ENCODE data around the gene RNF217. TPM values are rescaled to one million over a fixed set of nuclear protein-coding genes. Genes with fewer than 3 reads are reported as not detected.
"Not testable (repeated sequence)": the region's sequence is repeated elsewhere in the genome, so short reads cannot be mapped to it uniquely, and the experiment has no call there.

Gene RNF217
- total RNA-seq: 10 to 100 TPM; 10.5 to 18.7 TPM

GRCh38 chr6:124961777-124962638, at the start of gene RNF217:
RNF217 (plus strand) TSS chr6:124962437; CDS start chr6:124962545, 108 bp downstream.
- H3K27me3 ChIP-seq: no peaks in the 10 kb centered on the region
- no peaks in the 10 kb centered on the region for H3K36me3 ChIP-seq (replicated peaks in 1 of 2; ENCODE audit: insufficient read depth in 1 of 2, low read depth in 2 of 2)
- peak; percentile 70 for ATAC-seq
- H3K27ac ChIP-seq: peak within 1 kb of the TSS; percentile 80 to 91 (median 86)
- peak; percentile 59 to 71 (median 62) for DNase-seq
- 0% methylated on average over 15 to 66 of the region's 101 CpGs for WGBS, 2 donors
- H3K4me1 ChIP-seq: peaks cover 26% of the 10 kb centered on the region
- H3K9me3 ChIP-seq: no peaks in the 10 kb centered on the region
- H3K4me3 ChIP-seq: peak within 1 kb of the TSS; percentile 87 to 93
- TF ChIP-seq, protein P1, sequence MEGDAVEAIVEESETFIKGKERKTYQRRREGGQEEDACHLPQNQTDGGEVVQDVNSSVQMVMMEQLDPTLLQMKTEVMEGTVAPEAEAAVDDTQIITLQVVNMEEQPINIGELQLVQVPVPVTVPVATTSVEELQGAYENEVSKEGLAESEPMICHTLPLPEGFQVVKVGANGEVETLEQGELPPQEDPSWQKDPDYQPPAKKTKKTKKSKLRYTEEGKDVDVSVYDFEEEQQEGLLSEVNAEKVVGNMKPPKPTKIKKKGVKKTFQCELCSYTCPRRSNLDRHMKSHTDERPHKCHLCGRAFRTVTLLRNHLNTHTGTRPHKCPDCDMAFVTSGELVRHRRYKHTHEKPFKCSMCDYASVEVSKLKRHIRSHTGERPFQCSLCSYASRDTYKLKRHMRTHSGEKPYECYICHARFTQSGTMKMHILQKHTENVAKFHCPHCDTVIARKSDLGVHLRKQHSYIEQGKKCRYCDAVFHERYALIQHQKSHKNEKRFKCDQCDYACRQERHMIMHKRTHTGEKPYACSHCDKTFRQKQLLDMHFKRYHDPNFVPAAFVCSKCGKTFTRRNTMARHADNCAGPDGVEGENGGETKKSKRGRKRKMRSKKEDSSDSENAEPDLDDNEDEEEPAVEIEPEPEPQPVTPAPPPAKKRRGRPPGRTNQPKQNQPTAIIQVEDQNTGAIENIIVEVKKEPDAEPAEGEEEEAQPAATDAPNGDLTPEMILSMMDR (IDR thresholded peaks at IDR 0.05): peak in 3 of 7 experiments; percentile 7 to 22 (median 12)
- peak; percentile 51 to 61 (median 57) for TF ChIP-seq POLR2A (IDR thresholded peaks at IDR 0.05)
- intact Hi-C loops (cut with DNase I): no loop called here

DNA sequence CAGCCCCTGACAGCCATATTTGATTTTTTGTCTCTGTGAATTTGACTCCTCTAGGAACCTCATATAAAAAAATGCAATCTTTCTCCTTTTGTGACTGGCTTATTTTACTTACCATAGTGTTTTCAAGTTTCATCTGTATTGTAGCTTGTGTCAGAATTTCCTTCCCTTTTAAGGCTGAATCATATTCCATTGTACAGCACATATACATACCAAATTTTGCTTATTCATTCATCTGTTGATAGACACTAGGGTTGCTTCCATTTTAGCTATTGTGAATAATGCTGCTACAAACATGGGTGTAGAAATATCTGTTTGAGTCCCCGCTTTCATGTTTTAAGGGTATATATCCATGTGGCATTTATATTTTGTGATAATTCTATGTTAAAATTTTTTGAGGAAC, 49.2 kb upstream of the RNF217 start:
- no peak overlapping the region for H3K27ac ChIP-seq
- no peaks in the 10 kb centered on the region for H3K36me3 ChIP-seq (replicated peaks in 1 of 2; ENCODE audit: insufficient read depth in 1 of 2, low read depth in 2 of 2)
- intact Hi-C loops (cut with DNase I): no loop called here
- H3K27me3 ChIP-seq: no peaks in the 10 kb centered on the region
- H3K9me3 ChIP-seq: no peaks in the 10 kb centered on the region
- TF ChIP-seq, protein P1 (IDR thresholded peaks at IDR 0.05): no peak
- no peak for TF ChIP-seq POLR2A (IDR thresholded peaks at IDR 0.05)
- DNase-seq: no peak
- 96 to 100% methylated on average over 1 of the region's 1 CpG for WGBS, 2 donors
- no peak overlapping the region for H3K4me3 ChIP-seq
- peaks cover 5% of the 10 kb centered on the region for H3K4me1 ChIP-seq
- no peak for ATAC-seq

GRCh38 chr6:124917769-124918168, 44.5 kb upstream of the RNF217 start:
- TF ChIP-seq, protein P1 (IDR thresholded peaks at IDR 0.05): no peak
- no peak for TF ChIP-seq POLR2A (IDR thresholded peaks at IDR 0.05)
- ATAC-seq (no peak), DNase-seq (no peak)
- H3K4me1 ChIP-seq: no peaks in the 10 kb centered on the region
- WGBS, 2 donors: 71 to 78% methylated on average over 1 of the region's 1 CpG
- intact Hi-C loops (cut with DNase I): no loop called here
- H3K36me3 ChIP-seq (replicated peaks in 1 of 2; ENCODE audit: insufficient read depth in 1 of 2, low read depth in 2 of 2): no peaks in the 10 kb centered on the region
- no peak overlapping the region for H3K27ac ChIP-seq
- H3K9me3 ChIP-seq: no peaks in the 10 kb centered on the region
- no peak overlapping the region for H3K4me3 ChIP-seq
- H3K27me3 ChIP-seq: no peaks in the 10 kb centered on the region

DNA sequence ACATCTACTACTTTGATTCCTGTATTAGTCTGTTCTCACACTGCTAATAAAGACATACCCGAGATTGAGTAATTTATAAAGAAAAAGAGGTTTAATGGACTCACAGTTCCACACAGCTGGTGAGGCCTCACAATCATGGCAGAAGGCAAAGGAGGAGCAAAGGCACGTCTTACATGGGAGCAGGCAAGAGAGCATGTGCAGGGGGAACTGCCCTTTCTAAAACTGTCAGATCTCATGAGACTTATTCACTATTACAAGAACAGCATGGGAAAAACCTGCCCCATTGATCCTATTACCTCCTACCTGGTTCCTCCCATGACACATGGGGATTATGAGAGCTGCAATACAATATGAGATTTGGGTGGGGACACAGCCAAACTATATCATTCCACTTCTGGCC, 42.5 kb upstream of the RNF217 start:
- H3K9me3 ChIP-seq; H3K27me3 ChIP-seq; H3K4me1 ChIP-seq; ATAC-seq; H3K36me3 ChIP-seq (replicated peaks in 1 of 2; ENCODE audit: insufficient read depth in 1 of 2, low read depth in 2 of 2); intact Hi-C loops (cut with DNase I); H3K4me3 ChIP-seq; H3K27ac ChIP-seq; DNase-seq: not testable (repeated sequence)
- WGBS, 2 donors: 91 to 97% methylated on average over 2 of the region's 2 CpGs

- H3K9me3 ChIP-seq: no peaks in the 10 kb centered on the region
- TF ChIP-seq, protein P1 (IDR thresholded peaks at IDR 0.05): no peak
- TF ChIP-seq POLR2A (IDR thresholded peaks at IDR 0.05): no peak
- DNase-seq (no peak), ATAC-seq (no peak)
- H3K27me3 ChIP-seq: no peaks in the 10 kb centered on the region
- intact Hi-C loops (cut with DNase I): no loop called here
- WGBS, 2 donors: 35 to 38% methylated on average over 3 of the region's 3 CpGs
- H3K27ac ChIP-seq: no peak overlapping the region
- no peaks in the 10 kb centered on the region for H3K4me1 ChIP-seq
- no peak overlapping the region for H3K4me3 ChIP-seq
- H3K36me3 ChIP-seq (replicated peaks in 1 of 2; ENCODE audit: insufficient read depth in 1 of 2, low read depth in 2 of 2): no peaks in the 10 kb centered on the region
Measured at GRCh38 chr6:124924333-124924759, 37.9 kb upstream of the RNF217 start.

Data from body of pancreas (tissue), 4 donors.